ENCODE results near the gene CREBZF.

The CREBZF gene

GRCh38 chr11:85664615-85665481, at the start of gene CREBZF:
Gene CREBZF (minus strand): TSS chr11:85665129. CDS start chr11:85664875, 254 bp downstream.
- in situ Hi-C loops (cut with HindIII; ENCODE audit: low sequenced_read_pairs) = no loop called here

GRCh38 chr11:85712953-85713352, 48.0 kb upstream of the CREBZF start:
- in situ Hi-C loops (cut with HindIII; ENCODE audit: low sequenced_read_pairs) = no loop called here

- in situ Hi-C loops (cut with HindIII; ENCODE audit: low sequenced_read_pairs) = no loop called here
These were observed 46.0 kb upstream of the CREBZF start for GRCh38 chr11:85710917-85711316.

GRCh38 chr11:85709941-85710702, 45.2 kb upstream of the CREBZF start:
- in situ Hi-C loops (cut with HindIII; ENCODE audit: low sequenced_read_pairs) = no loop called here

- in situ Hi-C loops (cut with HindIII; ENCODE audit: low sequenced_read_pairs) = no loop called here
These were observed 40.9 kb upstream of the CREBZF start for GRCh38 chr11:85705800-85706199.

- in situ Hi-C loops (cut with HindIII; ENCODE audit: low sequenced_read_pairs) = no loop called here
These were observed 40.0 kb upstream of the CREBZF start for GRCh38 chr11:85704967-85705366.

- in situ Hi-C loops (cut with HindIII; ENCODE audit: low sequenced_read_pairs) = no loop called here
These were observed 35.2 kb upstream of the CREBZF start for GRCh38 chr11:85699957-85700741.

GRCh38 chr11:85698195-85698594, 33.3 kb upstream of the CREBZF start:
- in situ Hi-C loops (cut with HindIII; ENCODE audit: low sequenced_read_pairs) = no loop called here

- in situ Hi-C loops (cut with HindIII; ENCODE audit: low sequenced_read_pairs) = no loop called here
These were observed 32.8 kb upstream of the CREBZF start for GRCh38 chr11:85697747-85698146.

GRCh38 chr11:85695546-85695945, 30.6 kb upstream of the CREBZF start:
- in situ Hi-C loops (cut with HindIII; ENCODE audit: low sequenced_read_pairs) = no loop called here

GRCh38 chr11:85694385-85694980, 29.6 kb upstream of the CREBZF start:
- in situ Hi-C loops (cut with HindIII; ENCODE audit: low sequenced_read_pairs) = no loop called here

GRCh38 chr11:85685820-85686459, 21.0 kb upstream of the CREBZF start, which contains the start of gene CCDC89:
Gene CCDC89 (minus strand): TSS chr11:85686195. CDS start chr11:85686130, 65 bp downstream.
- in situ Hi-C loops (cut with HindIII; ENCODE audit: low sequenced_read_pairs) = no loop called here

GRCh38 chr11:85685125-85685819, 20.3 kb upstream of the CREBZF start:
- in situ Hi-C loops (cut with HindIII; ENCODE audit: low sequenced_read_pairs) = no loop called here

- in situ Hi-C loops (cut with HindIII; ENCODE audit: low sequenced_read_pairs) = no loop called here
These were observed 17.7 kb upstream of the CREBZF start for GRCh38 chr11:85682330-85683305.

- in situ Hi-C loops (cut with HindIII; ENCODE audit: low sequenced_read_pairs) = no loop called here
These were observed 16.0 kb upstream of the CREBZF start for GRCh38 chr11:85680897-85681296.

GRCh38 chr11:85679576-85679975, 14.6 kb upstream of the CREBZF start:
- in situ Hi-C loops (cut with HindIII; ENCODE audit: low sequenced_read_pairs) = no loop called here

- in situ Hi-C loops (cut with HindIII; ENCODE audit: low sequenced_read_pairs) = no loop called here
These were observed 8.5 kb upstream of the CREBZF start for GRCh38 chr11:85673393-85673792.

- in situ Hi-C loops (cut with HindIII; ENCODE audit: low sequenced_read_pairs) = no loop called here
These were observed 7.4 kb upstream of the CREBZF start for GRCh38 chr11:85672105-85672902.

All from DLD1 (cell line).